CD4-positive, alpha-beta T cell treated with Interferon alpha-2 for 1 hour (primary cell): ENCODE results near the gene ATP1A4.

ENCODE experiments used
- DNase-seq, 2 donors: peaks; one replicate each; pipeline ENCODE4 v3.0.0-alpha.2; 2020 to 2022

ATP1A4 gene

DNA sequence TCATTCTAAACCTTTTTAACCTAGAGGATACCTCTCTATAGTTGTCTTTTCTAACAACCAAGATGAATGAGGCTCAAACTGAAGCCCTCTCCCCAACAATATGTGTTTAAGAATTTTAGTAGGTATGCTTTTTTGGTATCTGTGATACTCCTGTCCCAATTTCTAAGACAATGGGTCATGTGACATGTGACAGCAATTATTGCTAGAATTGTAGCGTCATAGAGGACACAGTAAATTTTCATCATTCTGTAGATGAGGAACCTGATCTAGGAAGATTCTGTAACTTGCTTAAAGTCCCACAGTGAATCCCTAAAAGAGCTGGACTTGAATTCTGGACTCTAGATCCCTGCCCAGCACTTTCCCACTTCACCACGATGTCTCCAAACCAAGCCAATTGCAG is 27.3 kb downstream of the ATP1A4 start:
- DNase-seq: no peak

- DNase-seq: no peak
Observed at GRCh38 chr1:160179336-160179735, 27.9 kb downstream of the ATP1A4 start.

DNA sequence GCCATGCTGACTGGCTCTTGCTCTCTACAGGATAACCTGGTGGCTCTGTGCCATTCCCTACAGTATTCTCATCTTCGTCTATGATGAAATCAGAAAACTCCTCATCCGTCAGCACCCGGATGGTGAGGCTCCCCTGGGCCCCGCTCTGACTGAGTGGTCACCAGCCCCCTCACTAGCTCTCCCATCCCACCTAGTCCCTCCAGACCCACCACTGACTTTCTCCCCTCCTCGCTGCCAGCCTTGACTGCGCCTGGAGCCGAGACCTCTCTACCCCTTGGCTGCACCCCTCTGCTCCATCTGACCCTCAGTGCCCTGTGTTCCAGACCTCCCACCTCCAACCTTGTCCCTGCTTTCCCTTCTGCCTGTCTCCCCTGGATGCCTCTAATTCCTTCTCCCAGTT is 34.8 kb downstream of the ATP1A4 start:
- DNase-seq: no peak

- DNase-seq: no peak
Observed at GRCh38 chr1:160186729-160187128, 35.3 kb downstream of the ATP1A4 start.

- DNase-seq: no peak
Observed at GRCh38 chr1:160187407-160187806, 36.0 kb downstream of the ATP1A4 start.

DNA sequence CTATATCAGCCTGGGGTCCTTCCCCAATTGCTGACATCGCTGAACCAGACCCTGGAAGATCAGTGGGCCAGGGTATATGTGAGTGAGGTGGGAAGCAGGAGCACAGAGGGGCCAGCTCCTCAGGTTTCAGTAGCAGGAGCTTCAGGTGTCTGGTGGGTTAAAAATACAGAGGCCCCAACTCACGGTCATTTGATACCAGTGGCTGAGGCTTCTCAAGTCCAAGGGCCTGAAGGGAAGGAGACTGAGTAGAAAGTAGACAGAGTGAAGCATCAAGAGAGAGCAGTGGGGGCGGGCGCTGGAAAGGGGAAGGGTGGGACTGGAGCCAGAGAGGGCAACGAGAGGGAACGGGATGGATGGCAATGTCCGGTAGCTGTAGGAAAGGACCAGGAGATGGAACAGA is 36.9 kb downstream of the ATP1A4 start:
- DNase-seq: no peak

DNA sequence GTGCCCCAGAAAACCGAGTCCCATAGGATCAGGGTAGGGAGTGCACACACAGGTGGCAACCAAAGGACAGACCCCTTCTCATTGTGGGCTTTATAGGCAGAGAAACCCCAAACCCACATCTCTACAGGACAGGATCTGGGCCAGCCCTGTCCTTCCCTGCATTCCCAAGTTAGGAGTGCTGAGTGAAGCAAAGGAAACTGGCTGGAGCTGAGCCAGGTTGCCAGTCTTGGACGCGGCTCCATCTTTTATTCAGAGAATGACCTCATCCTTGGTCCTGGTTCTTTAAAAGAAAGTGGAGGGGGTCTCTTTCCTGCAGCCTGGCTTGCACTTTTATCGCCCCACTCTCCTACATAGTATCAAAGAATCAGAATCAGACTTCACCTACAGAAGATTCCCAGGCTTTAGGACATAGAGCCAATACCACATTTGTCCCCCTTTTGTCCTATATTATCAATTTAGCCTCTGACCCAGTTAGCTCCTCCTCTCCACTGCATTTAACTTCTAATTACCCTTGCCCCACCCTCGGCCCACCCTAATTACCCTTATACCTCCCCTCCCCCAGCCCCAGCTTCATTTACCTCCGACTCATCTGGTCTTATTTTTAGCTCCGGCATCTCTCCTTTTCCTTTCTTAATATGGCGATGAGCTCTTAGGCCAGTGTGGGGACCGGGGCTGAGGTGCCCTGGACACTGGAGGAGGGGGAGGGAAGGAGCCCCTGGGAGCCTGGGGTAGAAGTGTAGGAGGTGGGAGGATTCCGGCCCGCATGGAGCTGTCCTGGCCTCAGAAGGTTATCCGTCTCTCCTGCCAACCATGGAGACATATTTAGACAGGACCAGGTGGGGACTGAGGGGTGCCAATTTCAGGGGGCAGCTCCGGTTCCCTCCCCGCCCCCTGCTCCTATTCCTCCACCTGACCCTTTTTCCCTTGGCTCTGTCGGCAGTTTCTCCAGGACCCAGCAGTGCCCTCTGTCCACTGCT is 38.5 kb downstream of the ATP1A4 start, which contains the start of gene CASQ1:
TSS of gene CASQ1 (plus strand) at position 927 of the 977 bp plus-strand sequence. CDS start 177 bp downstream, outside the sequence.
- DNase-seq: no peak

DNA sequence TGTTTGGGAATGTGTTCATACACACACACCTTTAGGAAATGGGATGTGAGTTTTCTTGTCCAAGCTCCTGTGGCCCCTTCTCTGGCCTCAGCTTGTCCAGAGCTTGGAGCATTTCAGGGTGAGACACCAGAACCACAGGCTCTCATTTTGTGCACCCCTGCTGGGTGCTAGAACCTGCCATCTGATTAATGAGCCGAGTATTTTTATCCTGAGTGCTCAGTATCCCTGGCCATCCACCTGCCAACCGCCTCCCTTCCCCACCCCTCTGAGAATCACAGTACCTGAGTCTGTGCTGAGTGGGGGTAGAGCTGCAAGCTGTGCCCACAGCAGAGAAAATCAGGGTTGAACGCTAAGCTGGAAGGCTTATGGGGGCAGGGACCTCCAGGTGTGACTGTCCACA is 40.4 kb downstream of the ATP1A4 start:
- DNase-seq: no peak

- no peak for DNase-seq
Observed at GRCh38 chr1:160192234-160192633, 40.8 kb downstream of the ATP1A4 start.

GRCh38 chr1:160193091-160193819 is 41.9 kb downstream of the ATP1A4 start:
- DNase-seq: peak; percentile 78 to 80

DNA sequence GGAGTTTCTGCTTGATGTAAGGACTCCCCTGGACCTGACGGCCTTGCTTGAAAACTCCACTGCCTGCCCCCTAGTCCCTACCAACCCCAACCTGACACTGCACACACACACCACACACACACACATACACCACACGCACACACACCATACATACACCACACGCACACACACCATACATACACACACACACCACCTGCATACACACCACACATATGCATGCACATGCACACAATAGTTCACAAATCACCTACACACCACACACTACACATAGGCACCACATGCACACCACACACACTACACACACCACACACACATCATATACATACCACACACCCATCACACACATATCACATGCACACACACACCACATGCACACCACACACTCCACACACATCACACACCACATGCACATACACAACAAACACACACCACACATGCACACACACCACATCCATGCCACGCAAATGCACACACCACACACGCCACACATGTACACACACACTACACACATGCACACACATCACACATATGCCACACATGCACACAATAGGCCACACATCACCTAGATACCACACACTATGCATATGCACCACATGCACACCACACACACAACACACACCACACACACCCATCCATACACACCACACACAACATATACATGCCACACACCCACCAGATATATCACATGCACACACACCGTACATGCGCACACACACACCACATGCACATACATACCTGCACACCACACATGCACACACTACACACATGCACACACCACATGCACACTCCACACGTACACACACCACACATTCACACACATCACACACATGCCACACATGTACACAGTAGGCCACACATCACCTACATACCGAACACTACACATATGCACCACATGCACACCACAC is 42.7 kb downstream of the ATP1A4 start:
- DNase-seq: no peak

- no peak for DNase-seq
Observed at GRCh38 chr1:160194737-160195059, 43.3 kb downstream of the ATP1A4 start.

- DNase-seq: no peak
Observed at GRCh38 chr1:160196143-160196542, 44.7 kb downstream of the ATP1A4 start.

- DNase-seq: no peak
Observed at GRCh38 chr1:160197231-160197630, 45.8 kb downstream of the ATP1A4 start.

- no peak for DNase-seq
Observed at GRCh38 chr1:160200786-160201185, 49.4 kb downstream of the ATP1A4 start.

GRCh38 chr1:160204526-160205241 is 53.3 kb downstream of the ATP1A4 start:
- DNase-seq: peak; percentile 37 to 67

DNA sequence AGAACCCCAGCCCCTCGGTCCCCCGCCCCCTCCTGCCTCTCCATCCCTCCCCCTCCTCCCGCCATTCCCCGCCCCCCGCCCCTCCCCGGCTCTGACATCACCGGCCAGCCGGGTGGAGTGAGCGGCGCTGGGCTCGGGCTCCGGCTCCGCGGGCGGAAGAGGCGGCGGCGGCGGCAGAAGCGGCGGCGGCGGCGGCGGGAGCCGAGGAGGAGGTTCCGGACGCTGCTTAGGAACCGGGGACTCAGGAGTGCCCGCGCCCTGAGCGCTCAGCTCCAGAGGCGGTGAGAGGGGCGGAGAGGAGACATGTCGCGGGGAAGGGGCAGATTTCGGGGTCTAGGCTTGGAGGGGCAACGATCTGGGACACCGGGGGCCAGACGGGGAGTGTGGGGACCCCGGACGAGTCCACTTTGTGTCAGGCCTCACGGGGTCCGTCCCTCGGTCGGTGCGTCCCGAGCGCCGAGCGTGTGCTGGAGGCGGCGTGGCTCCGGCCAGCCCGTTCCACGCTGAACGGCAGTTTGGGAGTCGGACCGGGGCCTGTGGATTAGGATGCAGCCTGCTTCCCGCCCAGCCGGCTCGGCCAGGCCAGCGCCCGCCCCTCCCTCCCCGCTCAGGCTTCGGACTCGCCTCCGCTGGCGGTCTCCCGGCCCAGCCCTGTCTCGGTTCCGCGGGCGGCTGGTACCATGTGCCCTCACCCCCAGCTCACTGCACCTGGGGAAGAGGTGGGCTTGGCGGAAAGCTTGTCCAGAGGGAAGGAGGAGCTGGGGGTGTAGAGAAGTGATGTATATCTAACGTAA is 54.0 kb downstream of the ATP1A4 start, which contains the start of gene PEA15:
TSS of gene PEA15 (plus strand) at position 143 of the 794 bp plus-strand sequence. CDS start 6,161 bp downstream, outside the sequence.
- DNase-seq: peak; percentile 75 to 80

- peak; percentile 27 to 65 for DNase-seq
Observed at GRCh38 chr1:160206036-160206389, 54.6 kb downstream of the ATP1A4 start.

DNA sequence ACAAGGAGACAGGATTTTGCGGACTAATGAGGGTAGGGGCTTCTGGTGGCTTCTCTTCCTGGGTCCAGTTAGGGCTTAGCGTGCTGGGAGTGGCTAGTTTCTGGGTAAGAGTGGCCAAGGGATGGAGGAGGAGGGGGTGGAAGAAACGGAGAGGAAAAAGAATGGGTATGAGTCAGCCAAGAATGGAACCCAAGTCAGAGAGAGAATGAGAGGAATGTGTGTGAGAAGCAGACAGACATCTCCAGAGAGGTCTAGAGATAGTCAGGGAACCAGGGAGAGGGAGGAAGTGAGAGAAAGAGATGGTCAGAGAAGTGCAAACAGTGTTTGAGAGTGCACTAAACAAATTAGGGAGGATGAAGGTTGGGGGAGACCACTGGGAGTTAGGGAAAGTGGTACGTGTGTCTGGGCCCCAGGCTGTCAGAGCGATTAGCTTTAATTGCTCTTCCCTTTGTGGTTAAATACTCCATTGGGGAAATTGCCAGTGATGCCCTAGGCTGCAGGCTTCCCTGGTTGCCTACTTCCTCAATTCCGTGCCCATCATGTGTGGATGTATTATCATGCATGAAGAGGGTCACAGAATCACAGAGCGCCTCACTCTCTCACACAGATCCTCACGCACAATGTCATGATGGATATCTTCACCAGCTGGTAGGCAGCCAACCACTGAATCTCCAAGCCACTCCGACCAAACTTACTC is 55.2 kb downstream of the ATP1A4 start:
- DNase-seq: no peak

DNA sequence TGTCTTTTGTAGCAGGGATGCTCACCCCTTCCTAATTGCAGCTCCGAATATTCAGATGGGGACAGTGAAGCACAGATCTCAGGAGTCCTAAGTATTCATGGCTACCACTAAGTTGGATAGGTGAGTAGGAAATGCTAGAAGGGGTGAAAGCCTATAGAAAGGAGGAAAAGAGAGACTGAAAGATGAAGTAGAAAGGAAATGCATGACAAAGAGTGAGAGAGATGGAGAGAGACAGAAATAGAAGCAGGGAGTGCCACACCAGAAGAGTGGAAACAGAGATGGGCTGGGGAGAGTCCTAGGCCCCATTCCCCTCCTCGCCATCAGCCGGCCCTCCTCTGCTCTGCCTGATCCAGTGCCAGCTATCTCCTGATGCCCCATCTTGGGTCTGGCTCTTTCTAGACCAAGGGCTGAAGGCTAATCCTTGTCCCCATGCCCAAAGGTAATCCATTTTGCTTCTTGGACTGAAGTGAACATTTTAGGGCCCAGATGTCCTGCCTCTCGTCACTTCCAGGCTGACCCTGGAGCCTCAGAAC is 55.8 kb downstream of the ATP1A4 start:
- DNase-seq: no peak
